Measurements from ENCODE around the gene KRT81. TPM values are rescaled to one million over a fixed set of nuclear protein-coding genes. Genes with fewer than 3 reads are reported as not detected.

KRT81 gene
- total RNA-seq, 2 donors from 2014 or later: not detected

DNA sequence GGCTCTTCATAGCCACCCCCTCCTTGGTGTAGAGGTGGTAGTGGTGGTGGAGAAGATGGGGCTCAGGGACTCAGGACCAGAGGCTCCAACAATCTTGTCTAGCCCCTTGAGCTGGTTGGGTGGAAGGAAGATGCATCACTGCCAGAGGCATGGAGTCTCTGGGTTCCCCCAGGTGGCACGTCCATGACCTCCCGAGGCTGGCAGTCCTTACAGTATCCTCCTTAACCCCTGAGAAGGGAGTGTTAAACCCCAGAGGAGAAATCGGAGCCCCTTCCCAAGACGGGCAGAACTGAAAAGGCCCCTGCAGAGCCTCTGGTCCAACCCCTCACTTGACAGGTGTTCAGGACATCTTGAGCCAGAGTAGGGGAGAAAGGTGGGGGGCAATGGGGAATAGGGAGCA, 20.8 kb upstream of the KRT81 start:
- H3K27ac Mint-ChIP-seq: no peak overlapping the region

DNA sequence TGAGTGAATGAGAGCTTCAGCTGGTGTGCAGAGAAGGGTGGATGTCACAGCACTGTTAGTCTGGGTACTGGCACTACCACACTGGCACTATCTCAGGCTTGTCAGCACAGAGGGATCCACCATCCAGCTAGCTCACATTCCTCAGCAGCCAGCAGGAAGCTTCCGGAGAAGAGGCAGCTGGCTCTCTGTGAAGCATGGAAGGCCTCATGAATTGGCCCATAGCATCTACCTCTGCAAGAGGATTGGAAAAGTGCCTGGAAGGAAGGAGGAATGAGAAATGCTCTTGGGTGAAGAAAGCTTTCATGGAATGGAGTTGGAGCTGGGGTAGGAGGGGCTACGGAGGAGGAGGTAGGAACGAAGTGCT, 19.9 kb upstream of the KRT81 start:
- H3K4me1 Mint-ChIP-seq: peaks cover 5% of the 10 kb centered on the region
- 83 to 92% methylated on average over 3 of the region's 3 CpGs for WGBS, 2 experiments (ENCODE audit: insufficient coverage in 1 of 2, insufficient read length in 1 of 2)
- TF ChIP-seq, protein P1, sequence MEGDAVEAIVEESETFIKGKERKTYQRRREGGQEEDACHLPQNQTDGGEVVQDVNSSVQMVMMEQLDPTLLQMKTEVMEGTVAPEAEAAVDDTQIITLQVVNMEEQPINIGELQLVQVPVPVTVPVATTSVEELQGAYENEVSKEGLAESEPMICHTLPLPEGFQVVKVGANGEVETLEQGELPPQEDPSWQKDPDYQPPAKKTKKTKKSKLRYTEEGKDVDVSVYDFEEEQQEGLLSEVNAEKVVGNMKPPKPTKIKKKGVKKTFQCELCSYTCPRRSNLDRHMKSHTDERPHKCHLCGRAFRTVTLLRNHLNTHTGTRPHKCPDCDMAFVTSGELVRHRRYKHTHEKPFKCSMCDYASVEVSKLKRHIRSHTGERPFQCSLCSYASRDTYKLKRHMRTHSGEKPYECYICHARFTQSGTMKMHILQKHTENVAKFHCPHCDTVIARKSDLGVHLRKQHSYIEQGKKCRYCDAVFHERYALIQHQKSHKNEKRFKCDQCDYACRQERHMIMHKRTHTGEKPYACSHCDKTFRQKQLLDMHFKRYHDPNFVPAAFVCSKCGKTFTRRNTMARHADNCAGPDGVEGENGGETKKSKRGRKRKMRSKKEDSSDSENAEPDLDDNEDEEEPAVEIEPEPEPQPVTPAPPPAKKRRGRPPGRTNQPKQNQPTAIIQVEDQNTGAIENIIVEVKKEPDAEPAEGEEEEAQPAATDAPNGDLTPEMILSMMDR (conservative IDR thresholded peaks at IDR 0.05): no peak
- Histone ChIP-seq H3K36me3 (ENCODE audit: control insufficient read depth, insufficient read depth, low read length) (no peaks in the 10 kb centered on the region), H3K27me3 (ENCODE audit: control insufficient read depth, insufficient read depth, low read length, poor library complexity, severe bottlenecking) (peaks cover 68% of the 10 kb centered on the region), H3K4me3 (ENCODE audit: low read length) (no peak overlapping the region), H3K27ac (ENCODE audit: low read depth, low read length) (no peak overlapping the region), H3K9me3 (ENCODE audit: control insufficient read depth, low read length) (no peaks in the 10 kb centered on the region), H3K4me1 (ENCODE audit: control insufficient read depth, insufficient read depth, low read length) (no peaks in the 10 kb centered on the region), H3K9ac (ENCODE audit: extremely low read depth, low read length, poor library complexity, severe bottlenecking) (no peak overlapping the region)
- no peaks in the 10 kb centered on the region for H3K36me3 Mint-ChIP-seq (ENCODE audit: low read depth)
- no peak overlapping the region for H3K27ac Mint-ChIP-seq
- peak; percentile 35 for DNase-seq
- peaks cover 74% of the 10 kb centered on the region for H3K27me3 Mint-ChIP-seq (ENCODE audit: insufficient read depth)
- H3K9me3 Mint-ChIP-seq: no peaks in the 10 kb centered on the region
- no peak overlapping the region for H3K4me3 Mint-ChIP-seq

More for the DNA sequence above, 20.8 kb upstream of the KRT81 start:
- Mint-ChIP-seq H3K9me3 (no peaks in the 10 kb centered on the region), H3K27me3 (ENCODE audit: insufficient read depth) (peaks cover 65% of the 10 kb centered on the region), H3K4me3 (no peak overlapping the region), H3K4me1 (peaks cover 5% of the 10 kb centered on the region), H3K36me3 (ENCODE audit: low read depth) (no peaks in the 10 kb centered on the region)
- Histone ChIP-seq H3K4me1 (ENCODE audit: control insufficient read depth, insufficient read depth, low read length) (no peaks in the 10 kb centered on the region), H3K27me3 (ENCODE audit: control insufficient read depth, insufficient read depth, low read length, poor library complexity, severe bottlenecking) (peaks cover 59% of the 10 kb centered on the region), H3K4me3 (ENCODE audit: low read length) (no peak overlapping the region), H3K27ac (ENCODE audit: low read depth, low read length) (no peak overlapping the region), H3K9me3 (ENCODE audit: control insufficient read depth, low read length) (no peaks in the 10 kb centered on the region), H3K36me3 (ENCODE audit: control insufficient read depth, insufficient read depth, low read length) (no peaks in the 10 kb centered on the region), H3K9ac (ENCODE audit: extremely low read depth, low read length, poor library complexity, severe bottlenecking) (no peak overlapping the region)
- 90 to 100% methylated on average over 1 to 4 of the region's 4 CpGs for WGBS, 2 experiments (ENCODE audit: insufficient coverage in 1 of 2, insufficient read length in 1 of 2)
- TF ChIP-seq, protein P1 (conservative IDR thresholded peaks at IDR 0.05): no peak
- DNase-seq: peak; percentile 32

GRCh38 chr12:52310622-52311284, 19.4 kb upstream of the KRT81 start:
- peaks cover 5% of the 10 kb centered on the region for H3K4me1 Mint-ChIP-seq
- no peak for DNase-seq
- 79 to 93% methylated on average over 4 to 5 of the region's 5 CpGs for WGBS, 2 experiments (ENCODE audit: insufficient coverage in 1 of 2, insufficient read length in 1 of 2)

More at GRCh38 chr12:52310622-52311284, 19.4 kb upstream of the KRT81 start:
- no peak overlapping the region for H3K27ac Mint-ChIP-seq
- no peak overlapping the region for H3K4me3 ChIP-seq (ENCODE audit: low read length)
- H3K9ac ChIP-seq (ENCODE audit: extremely low read depth, low read length, poor library complexity, severe bottlenecking): no peak overlapping the region
- no peaks in the 10 kb centered on the region for H3K36me3 ChIP-seq (ENCODE audit: control insufficient read depth, insufficient read depth, low read length)
- no peak overlapping the region for H3K4me3 Mint-ChIP-seq
- TF ChIP-seq, protein P1 (conservative IDR thresholded peaks at IDR 0.05): no peak
- no peaks in the 10 kb centered on the region for H3K36me3 Mint-ChIP-seq (ENCODE audit: low read depth)
- no peak overlapping the region for H3K27ac ChIP-seq (ENCODE audit: low read depth, low read length)
- no peaks in the 10 kb centered on the region for H3K9me3 ChIP-seq (ENCODE audit: control insufficient read depth, low read length)
- H3K4me1 ChIP-seq (ENCODE audit: control insufficient read depth, insufficient read depth, low read length): no peaks in the 10 kb centered on the region
- no peaks in the 10 kb centered on the region for H3K9me3 Mint-ChIP-seq
- H3K27me3 ChIP-seq (ENCODE audit: control insufficient read depth, insufficient read depth, low read length, poor library complexity, severe bottlenecking): peaks cover 69% of the 10 kb centered on the region
- peaks cover 78% of the 10 kb centered on the region for H3K27me3 Mint-ChIP-seq (ENCODE audit: insufficient read depth)
